ENCODE results near the gene PGC. TPM values are rescaled to one million over a fixed set of nuclear protein-coding genes. Genes with fewer than 3 reads are reported as not detected.

The PGC gene
- polyA plus RNA-seq, 1 of the 3 experiments (the other 2 are of a cell fraction), result not detected

- H3K36me3 ChIP-seq (replicated peaks in 1 of 2; ENCODE audit: control insufficient read depth in 1 of 2, insufficient read depth in 2 of 2, low read length in 1 of 2), result no peaks in the 10 kb centered on the region
- no peak overlapping the region for H3K4me3 ChIP-seq (ENCODE audit: low read depth in 2 of 2, low read length in 1 of 2)
- H3K27me3 ChIP-seq (ENCODE audit: insufficient read depth), result no peaks in the 10 kb centered on the region
- no peak overlapping the region for H3K27ac ChIP-seq (ENCODE audit: low read depth in 2 of 2, low read length in 1 of 2)
- no peak overlapping the region for H3K9ac ChIP-seq
- no peak for TF ChIP-seq GABPA (IDR thresholded peaks at IDR 0.05; ENCODE audit: low read depth)
- no peak for TF ChIP-seq YY1 (IDR thresholded peaks at IDR 0.05; ENCODE audit: low read depth)
- TF ChIP-seq, protein P1, sequence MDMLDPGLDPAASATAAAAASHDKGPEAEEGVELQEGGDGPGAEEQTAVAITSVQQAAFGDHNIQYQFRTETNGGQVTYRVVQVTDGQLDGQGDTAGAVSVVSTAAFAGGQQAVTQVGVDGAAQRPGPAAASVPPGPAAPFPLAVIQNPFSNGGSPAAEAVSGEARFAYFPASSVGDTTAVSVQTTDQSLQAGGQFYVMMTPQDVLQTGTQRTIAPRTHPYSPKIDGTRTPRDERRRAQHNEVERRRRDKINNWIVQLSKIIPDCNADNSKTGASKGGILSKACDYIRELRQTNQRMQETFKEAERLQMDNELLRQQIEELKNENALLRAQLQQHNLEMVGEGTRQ (IDR thresholded peaks at IDR 0.05; ENCODE audit: borderline replicate concordance, low read depth, low read length), result no peak
- TF ChIP-seq, protein P2, sequence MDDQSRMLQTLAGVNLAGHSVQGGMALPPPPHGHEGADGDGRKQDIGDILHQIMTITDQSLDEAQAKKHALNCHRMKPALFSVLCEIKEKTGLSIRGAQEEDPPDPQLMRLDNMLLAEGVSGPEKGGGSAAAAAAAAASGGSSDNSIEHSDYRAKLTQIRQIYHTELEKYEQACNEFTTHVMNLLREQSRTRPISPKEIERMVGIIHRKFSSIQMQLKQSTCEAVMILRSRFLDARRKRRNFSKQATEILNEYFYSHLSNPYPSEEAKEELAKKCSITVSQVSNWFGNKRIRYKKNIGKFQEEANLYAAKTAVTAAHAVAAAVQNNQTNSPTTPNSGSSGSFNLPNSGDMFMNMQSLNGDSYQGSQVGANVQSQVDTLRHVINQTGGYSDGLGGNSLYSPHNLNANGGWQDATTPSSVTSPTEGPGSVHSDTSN (IDR thresholded peaks at IDR 0.05), result no peak
- TF ChIP-seq MXI1 (IDR thresholded peaks at IDR 0.05; ENCODE audit: low read depth, low read length), result no peak
- TF ChIP-seq RFX5 (IDR thresholded peaks at IDR 0.05; ENCODE audit: low read length), result no peak
- TF ChIP-seq ZBTB33 (IDR thresholded peaks at IDR 0.05; ENCODE audit: borderline replicate concordance, low read depth), result no peak
- no peak for TF ChIP-seq ELF1 (IDR thresholded peaks at IDR 0.05)
- TF ChIP-seq EP300 (IDR thresholded peaks at IDR 0.05; ENCODE audit: borderline replicate concordance in 1 of 2, low read depth in 1 of 2, low read length in 1 of 2), result no peak
- TF ChIP-seq FOXJ3 (CRISPR knock-in tag; IDR thresholded peaks at IDR 0.05), result no peak
- no peak for TF ChIP-seq FOSL2 (IDR thresholded peaks at IDR 0.05; ENCODE audit: borderline replicate concordance, low read depth)
- TF ChIP-seq SMC3 (IDR thresholded peaks at IDR 0.05; ENCODE audit: low read depth, low read length), result no peak
- TF ChIP-seq MEF2A (IDR thresholded peaks at IDR 0.05; ENCODE audit: borderline replicate concordance, low read depth), result no peak
- no peak for TF ChIP-seq FOXM1 (IDR thresholded peaks at IDR 0.05; ENCODE audit: low read depth)
- TF ChIP-seq, protein P3, sequence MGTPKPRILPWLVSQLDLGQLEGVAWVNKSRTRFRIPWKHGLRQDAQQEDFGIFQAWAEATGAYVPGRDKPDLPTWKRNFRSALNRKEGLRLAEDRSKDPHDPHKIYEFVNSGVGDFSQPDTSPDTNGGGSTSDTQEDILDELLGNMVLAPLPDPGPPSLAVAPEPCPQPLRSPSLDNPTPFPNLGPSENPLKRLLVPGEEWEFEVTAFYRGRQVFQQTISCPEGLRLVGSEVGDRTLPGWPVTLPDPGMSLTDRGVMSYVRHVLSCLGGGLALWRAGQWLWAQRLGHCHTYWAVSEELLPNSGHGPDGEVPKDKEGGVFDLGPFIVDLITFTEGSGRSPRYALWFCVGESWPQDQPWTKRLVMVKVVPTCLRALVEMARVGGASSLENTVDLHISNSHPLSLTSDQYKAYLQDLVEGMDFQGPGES (IDR thresholded peaks at IDR 0.05; ENCODE audit: low read depth, low read length), result no peak
- 75% methylated on average over 9 of the region's 10 CpGs for WGBS (ENCODE audit: low lambda C conversion rate)
- H3K4me1 ChIP-seq (ENCODE audit: control insufficient read depth in 1 of 2, insufficient read depth in 2 of 2, low read depth in 1 of 2, low read length in 1 of 2), result peaks cover 0 to 5% of the 10 kb centered on the region in 2 experiments; a peak in 1 of 4 replicates
- no peaks in the 10 kb centered on the region for H3F3A ChIP-seq (replicated peaks; ENCODE audit: insufficient read depth)
- ChIA-PET CTCF (interaction anchor here (0.9 kb wide), 1 partner anchor 11 kb away, joined by 3 read pairs; no protein-coding TSS in a partner anchor), POLR2A (interaction anchor here (1.0 kb wide), 1 partner anchor 12 kb away, joined by 3 read pairs; no protein-coding TSS in a partner anchor)
- H3K4me2 ChIP-seq, result no peak overlapping the region
- no peaks in the 10 kb centered on the region for H4K20me1 ChIP-seq (ENCODE audit: insufficient read depth)
- no peaks in the 10 kb centered on the region for H3K9me3 ChIP-seq
- no peak for DNase-seq
- H3K9me2 ChIP-seq, result no peaks in the 10 kb centered on the region
- no peaks in the 10 kb centered on the region for H3K79me2 ChIP-seq (ENCODE audit: insufficient read depth)
- no peak overlapping the region for H2AFZ ChIP-seq (ENCODE audit: low read depth)
Observed at GRCh38 chr6:41746107-41746506, 1.1 kb downstream of the PGC start.
